H54 (cell line): ENCODE results near the gene TTC19.

Source experiments
- DNase-seq: peaks from one replicate; pipeline ENCODE4 v3.0.0; 2011; ENCODE audit warnings: low spot score, mixed read lengths; ENCODE audit not compliant: insufficient read length
- FAIRE-seq: peaks from 3 replicates; lab custom pipeline; 2011; peaks lifted over from hg19 to GRCh38; lab: Jason Lieb, UNC
- POLR2A ChIP-seq: IDR thresholded peaks from 2 replicates; pipeline ENCODE4 v1.6.1; 2011; ENCODE audit warnings: low read depth, mild to moderate bottlenecking, low read length

The TTC19 gene, protein sequence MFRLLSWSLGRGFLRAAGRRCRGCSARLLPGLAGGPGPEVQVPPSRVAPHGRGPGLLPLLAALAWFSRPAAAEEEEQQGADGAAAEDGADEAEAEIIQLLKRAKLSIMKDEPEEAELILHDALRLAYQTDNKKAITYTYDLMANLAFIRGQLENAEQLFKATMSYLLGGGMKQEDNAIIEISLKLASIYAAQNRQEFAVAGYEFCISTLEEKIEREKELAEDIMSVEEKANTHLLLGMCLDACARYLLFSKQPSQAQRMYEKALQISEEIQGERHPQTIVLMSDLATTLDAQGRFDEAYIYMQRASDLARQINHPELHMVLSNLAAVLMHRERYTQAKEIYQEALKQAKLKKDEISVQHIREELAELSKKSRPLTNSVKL

DNA sequence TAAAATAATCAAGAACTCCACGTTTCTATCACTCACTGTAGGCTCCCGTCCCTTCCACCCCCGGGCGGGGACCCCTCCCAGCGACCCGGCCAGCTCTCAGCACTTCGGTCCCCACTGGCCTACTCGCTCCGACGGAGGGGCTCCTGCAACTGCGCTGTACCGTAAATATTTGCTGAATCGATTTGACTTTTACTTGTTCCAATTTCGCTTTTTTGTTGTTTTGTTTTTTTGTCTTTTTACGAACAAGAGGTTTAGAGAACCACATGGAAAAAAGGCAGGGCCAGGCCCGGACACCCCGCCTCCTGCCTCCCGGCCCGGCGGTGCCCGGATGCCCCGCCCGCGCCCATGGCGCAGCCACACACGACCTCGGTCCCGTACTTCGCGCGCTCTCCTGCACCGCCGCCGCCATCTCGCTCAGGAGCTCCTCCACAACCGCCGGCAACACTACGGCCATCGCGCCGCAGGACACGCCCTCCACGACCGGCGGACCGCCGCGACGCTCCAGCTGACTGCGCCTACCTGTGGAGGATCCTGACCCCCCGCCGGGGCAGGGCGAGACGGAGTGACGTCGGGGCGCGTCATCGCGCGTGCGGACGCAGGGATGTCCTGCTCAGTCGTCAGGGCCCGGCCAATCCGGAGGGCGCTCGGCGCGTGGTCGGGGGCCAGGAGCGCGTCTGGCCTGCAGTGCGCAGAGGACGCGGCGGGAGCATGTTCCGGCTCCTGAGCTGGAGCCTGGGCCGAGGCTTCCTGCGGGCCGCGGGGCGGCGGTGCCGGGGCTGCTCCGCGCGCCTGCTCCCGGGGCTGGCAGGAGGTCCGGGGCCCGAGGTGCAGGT, at the start of gene TTC19, which contains the start of gene ZSWIM7:
Gene TTC19, plus strand, starts transcription at position 684 of the 833 bp plus-strand sequence. Its CDS starts 25 bp downstream, at position 709.
Gene ZSWIM7, minus strand, starts transcription at position 564 of the 833 bp plus-strand sequence. Its CDS starts 110 bp downstream, at position 454.
- peak; percentile 91 for DNase-seq
- peak; percentile 87; the same call in 1 of the 2 replicates for TF ChIP-seq POLR2A
- peak; percentile 74 for FAIRE-seq

DNA sequence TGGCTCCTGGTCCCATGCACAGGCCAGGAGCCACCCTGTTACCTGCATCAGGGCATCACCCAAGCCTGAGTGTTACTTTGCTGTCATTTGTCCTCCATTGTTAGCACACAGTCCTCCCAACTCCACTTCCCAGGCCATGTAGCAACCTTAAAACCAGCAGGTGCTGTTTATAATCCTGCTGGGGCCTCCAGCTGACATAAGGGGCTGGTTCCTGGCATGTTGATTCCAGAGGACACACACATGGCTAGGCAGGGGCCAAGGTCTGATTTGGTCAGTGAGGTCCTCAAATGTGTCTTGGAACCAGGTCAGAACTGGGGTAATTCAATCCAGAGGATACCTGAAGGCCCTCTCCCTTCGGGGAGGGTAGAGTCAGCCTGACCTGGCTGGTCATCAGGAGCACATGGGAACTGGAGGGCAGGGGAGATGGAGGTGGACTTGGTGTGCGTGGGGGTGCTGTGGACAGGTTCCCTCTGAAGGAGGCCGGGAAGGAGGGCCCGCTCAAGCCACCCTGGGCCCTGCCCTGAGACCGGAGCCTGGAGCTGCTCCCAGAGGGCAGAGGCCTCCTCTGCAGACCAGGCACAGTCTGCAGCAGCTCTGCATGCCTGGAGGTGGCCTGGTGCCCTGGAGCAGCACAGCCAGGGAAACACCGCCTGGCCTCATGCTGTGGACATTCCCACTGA, 48.1 kb upstream of the TTC19 start:
- DNase-seq = no peak
- no peak for FAIRE-seq
- TF ChIP-seq POLR2A = no peak

DNA sequence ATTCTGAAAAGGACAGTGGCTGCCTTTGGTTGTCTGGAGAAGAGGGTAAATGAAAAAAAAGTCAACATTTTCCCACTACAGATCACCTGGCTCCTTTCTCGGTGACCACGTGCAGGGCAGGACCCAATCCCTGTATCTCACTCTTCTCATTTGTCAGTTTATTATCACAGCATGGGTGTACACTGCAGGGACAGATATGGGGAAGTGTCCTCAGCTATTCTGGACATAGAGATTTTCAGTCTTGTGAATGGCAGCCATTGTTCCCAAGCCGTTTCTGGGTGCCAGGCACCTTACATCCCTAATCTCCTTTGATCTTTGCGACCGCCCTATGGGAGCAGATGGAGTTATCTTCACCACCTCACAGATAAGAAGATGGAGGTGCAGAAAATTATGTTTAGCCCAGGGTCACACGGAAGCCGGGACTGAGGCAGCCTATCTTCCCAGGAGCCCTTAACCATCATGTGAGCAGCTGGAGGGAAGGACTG, 47.5 kb upstream of the TTC19 start:
- no peak for TF ChIP-seq POLR2A
- FAIRE-seq = no peak
- no peak for DNase-seq

DNA sequence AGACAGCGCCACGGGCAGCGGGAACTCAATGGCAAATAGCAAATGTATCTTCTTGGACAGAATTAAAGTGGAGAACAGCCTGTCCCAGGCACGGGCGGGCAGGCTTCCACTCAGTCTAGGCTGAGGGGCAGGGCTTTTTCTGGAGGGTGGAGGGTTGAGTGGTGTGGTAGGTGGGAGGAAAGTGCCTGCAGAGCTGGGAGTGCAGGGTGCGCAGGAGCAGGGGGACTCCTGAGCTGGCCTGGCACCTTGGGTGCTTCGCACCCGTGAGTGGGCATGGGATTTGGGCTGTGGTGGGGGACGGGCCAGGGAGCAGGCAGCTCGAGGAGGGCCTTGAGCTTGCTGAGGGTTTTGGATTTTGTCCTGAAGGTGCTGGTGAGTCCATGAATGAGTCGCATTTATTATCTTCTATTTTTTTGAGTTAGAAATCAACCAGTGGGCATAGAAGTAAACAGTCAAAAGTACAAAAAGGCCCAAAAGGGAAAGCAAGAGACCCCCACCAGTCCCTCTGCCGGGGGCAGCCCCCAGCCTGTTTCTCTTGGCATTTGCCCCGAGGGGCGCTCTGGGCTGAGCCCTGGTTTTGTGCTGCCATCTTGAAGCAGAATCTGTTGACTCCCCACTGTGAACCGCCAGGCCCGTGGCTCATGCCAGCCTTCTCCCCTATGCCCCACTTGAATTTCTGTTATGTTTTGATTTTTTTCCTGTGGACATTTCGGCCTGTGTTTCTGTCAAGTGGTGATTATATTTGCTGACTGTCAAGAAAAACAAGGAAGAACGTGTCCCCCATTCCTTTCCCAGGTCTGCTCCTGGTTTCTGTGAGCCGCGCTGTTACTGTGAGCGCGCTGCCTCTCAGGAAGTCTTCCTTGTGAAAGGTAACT, 46.5 kb upstream of the TTC19 start:
- DNase-seq (no peak), FAIRE-seq (no peak)
- TF ChIP-seq POLR2A = no peak

DNA sequence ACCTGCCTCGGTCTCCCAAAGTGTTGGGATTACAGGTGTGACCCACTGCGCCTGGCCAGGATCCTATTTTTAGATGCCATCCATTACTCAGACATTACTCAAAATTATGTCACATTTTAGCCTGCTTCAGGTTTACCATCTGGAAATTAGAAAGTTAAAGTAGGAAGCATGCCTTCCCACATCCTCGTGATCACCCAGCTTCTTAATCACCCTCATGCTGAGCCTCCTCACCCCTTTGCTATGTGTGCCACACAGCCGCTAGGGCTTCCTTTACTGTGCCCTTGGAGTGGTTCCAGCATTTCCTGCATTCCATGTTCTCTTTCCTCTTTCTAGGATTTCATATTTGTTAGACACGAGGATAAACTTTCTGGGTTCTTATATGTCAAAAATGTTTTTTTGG, 45.4 kb upstream of the TTC19 start:
- no peak for TF ChIP-seq POLR2A
- DNase-seq (peak; percentile 77), FAIRE-seq (peak; percentile 71)

DNA sequence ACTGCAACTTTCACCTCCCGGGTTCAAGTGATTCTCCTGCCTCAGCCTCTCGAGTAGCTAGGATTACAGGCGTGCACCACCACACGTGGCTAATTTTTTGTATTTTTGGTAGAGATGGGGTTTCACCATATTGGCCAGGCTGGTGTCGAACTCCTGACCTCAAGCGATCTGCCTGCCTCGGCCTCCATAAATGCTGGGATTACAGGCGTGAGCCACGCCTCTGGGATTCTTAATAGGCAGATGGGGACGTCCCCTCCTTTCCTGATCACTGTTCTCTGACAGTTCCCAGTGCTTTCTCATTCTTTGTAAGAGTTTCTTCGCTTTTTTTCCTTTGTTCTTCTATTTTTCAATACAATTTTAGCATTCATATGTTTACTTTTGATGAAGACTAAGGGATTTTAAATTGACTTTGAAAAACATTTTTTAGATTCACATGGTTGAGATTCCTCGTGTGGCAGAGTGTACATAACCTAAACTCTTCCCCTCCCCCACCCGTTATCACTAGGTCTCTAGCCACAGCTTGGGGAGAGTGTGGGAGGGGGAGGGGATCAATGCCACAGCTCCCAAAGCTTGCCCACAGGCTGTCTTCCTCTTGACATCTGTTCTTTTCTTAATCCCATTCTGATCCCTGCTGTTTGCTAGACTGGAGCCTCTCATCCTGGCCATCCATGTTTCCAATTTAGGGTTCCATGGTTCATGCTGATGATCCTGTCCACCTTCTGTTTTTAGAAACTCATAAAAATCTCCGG, 43.7 kb upstream of the TTC19 start:
- TF ChIP-seq POLR2A = no peak
- no peak for DNase-seq
- FAIRE-seq = no peak

DNA sequence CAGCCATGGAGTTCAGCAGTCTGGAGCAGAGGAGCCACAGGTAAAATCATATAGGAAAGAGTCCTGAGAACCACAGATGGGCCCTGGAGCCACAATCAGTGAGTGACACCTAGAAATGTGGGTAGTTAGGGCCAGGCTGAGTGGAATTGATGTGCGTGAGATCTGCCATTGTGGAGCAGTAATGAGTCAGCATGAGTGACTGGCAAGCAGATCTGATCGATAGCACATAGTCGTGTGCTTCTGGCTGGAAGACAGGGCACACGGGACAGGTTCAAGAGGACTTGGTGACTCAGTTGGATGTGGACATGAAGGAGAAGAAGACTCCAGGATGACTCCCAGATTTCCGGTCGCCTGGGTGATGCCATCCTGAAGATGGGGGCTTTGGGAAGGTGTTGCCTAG, 42.4 kb upstream of the TTC19 start:
- TF ChIP-seq POLR2A = no peak
- FAIRE-seq = no peak
- no peak for DNase-seq

DNA sequence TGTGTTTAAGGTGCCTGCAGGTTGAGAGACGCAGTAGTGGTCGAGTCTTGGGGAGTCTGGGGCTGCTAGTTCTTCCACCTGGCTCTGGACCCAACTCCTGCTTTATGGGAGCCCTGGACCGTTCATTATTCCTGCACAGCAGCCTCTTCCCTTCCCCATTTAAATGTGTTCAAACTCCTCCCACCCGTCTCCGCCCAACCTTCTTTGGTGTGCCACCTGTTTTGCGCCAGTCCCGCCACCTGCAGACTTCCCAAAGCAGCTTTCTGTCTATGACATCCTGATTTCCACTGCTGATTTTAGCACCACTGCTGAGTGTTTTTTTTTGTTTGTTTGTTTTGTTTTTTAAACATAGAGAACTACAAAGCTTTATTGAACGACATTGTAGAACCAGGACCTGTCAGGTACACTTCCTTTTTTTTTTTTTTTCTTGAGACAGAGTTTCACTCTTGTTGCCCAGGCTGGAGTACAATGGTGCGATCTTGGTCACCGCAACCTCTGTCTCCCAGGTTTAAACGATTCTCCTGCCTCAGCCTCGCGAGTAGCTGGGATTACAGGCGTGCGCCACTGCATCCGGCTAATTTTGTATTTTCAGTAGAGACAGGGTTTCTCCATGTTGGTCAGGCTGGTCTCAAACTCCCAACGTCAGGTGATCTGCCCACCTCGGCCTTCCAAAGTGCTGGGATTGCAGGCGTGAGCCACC, 41.9 kb upstream of the TTC19 start:
- no peak for FAIRE-seq
- no peak for DNase-seq
- TF ChIP-seq POLR2A = no peak

DNA sequence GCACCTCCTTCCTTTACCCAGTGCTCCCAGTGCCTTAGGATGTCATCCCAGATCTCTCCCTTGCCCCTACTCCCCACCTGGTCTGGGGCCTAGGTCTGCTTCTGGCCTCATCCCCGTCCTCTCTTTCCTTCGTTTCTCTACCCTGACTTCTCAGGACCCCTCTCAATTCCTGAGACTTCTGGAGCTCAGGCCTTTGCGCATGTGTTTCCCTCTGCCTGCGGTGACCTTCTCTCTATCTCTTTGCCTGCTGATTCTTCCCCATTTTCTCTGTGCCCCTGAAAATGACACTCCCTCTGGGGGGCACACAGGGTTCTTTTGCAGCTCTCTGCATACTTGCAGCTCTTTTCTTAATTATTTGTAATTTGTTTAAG, 41.2 kb upstream of the TTC19 start:
- no peak for TF ChIP-seq POLR2A
- no peak for FAIRE-seq
- DNase-seq = no peak

DNA sequence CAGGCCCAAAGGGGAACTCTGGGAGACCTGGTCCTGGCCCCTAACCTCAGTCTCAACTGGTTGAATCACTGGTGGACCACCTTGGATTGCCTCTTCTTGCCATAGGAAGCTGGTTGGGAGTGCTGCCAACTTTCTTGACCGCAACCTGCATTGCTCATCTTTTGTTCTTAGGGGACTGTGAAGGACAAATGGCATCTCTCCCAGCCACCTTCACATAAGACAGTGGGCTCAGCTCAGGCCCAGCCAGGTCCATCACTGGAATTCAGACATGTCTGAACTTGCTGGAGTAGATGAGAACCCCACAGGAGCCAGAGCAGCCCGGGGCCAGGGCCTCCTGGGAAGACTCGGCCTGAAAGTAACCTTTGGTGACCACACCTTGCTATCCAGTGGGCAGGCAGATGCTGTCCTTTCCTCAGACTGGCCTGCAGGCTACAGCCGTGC, 35.9 kb upstream of the TTC19 start:
- DNase-seq (no peak), FAIRE-seq (no peak)
- no peak for TF ChIP-seq POLR2A

DNA sequence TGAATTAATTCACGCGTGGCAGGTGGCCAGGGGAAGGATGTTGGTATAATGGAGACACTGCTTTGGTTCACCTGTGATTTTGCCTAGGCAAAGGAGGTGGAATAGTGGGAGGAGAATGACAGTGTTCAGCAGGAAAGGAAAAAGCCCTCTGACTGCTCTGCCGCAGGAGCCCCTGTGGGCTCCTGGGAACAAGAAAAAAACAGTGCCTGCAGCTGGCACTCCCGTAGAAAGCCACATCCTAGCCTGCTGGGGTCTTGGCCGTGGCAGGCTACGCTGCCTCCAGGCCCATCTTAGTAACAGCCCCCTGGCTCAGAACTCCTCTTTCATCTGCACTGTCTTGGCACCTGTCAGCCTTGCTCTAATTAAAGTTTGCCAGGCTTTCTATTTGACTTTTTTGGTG, 34.1 kb upstream of the TTC19 start:
- no peak for TF ChIP-seq POLR2A
- DNase-seq (no peak), FAIRE-seq (no peak)

DNA sequence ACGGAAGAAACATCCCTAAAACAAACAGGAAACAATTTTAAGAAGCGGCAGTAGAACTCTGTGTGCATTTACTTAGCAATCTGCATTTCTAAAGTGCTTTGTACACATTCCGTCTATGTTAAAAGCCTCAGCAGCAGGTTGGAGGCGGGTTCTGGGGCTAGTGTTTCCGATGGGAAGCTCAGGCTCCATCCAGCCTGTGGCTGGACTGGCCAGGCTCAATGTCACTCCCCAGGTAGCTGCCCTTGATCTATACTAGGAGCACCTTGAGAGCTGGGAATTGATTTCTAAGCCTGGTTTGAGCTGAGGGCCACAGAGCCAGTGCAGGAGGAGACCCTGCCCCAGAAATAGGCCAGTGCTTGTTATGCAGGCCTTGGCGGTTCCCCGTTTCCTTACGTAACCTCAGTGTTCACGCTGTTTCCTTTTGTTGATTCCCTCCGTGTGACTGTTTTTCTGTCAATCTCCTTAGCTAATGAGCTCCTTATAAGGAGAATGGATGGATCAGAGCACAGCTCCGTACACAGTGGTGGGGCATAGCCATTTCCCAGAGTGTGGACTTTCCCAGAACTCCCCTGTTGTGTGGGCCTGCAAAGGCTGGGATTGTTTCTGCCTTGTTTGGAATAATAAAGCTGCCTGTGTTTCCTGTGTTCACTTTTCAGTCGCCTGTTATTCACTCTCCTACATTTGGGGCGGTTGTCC, 33.3 kb upstream of the TTC19 start:
- FAIRE-seq = no peak

More for the DNA sequence above, 33.3 kb upstream of the TTC19 start:
- DNase-seq = no peak
- TF ChIP-seq POLR2A = no peak
